Measurements from ENCODE around the gene CNTRL. TPM values are rescaled to one million over a fixed set of nuclear protein-coding genes. Genes with fewer than 3 reads are reported as not detected.
"Not testable (repeated sequence)": the region's sequence is repeated elsewhere in the genome, so short reads cannot be mapped to it uniquely, and the experiment has no call there.

The CNTRL gene
- polyA plus RNA-seq, 3 donors: 27.2 to 37.4 (median 31.1) TPM

DNA sequence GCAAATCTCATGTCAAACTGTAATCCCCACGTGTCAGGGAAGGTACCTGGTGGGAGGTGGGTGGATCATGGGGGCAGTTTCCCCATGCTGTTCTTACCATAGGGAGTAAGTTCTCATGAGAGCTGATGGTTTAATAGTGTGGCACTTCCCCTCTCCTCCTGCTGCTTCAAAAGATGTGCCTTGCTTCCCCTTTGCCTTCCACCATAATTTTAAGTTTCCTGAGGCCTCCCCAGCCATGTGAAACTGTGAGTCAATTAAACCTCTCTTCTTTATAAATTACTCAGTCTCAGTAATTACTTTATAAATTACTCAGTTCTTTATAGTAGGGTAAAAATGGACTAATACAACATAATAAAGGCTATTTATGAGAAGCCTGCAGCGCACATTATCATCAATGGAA, 7.1 kb upstream of the CNTRL start:
- DNase-seq (ENCODE audit: low read depth in 3 of 3, low spot score in 2 of 3): no peak

DNA sequence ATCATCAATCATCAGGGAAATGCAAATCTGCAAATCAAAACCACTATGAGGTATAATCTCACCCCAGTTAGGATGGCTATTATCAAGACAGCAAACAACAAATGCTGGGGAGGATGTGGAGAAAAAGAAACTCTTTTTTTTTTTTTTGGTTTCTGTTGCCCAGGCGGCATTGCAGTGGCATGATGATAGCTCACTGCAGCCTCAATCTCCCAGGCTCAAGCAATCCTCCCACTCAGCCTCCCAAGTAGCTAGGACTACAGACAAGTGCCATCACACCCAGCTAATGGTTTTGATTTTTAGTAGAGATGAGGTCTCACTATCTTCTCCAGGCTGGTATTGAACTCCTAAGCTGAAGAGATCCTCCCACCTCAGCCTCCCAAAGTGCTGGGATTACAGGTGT, 5.4 kb upstream of the CNTRL start:
- DNase-seq (ENCODE audit: low read depth in 3 of 3, low spot score in 2 of 3): no peak

DNA sequence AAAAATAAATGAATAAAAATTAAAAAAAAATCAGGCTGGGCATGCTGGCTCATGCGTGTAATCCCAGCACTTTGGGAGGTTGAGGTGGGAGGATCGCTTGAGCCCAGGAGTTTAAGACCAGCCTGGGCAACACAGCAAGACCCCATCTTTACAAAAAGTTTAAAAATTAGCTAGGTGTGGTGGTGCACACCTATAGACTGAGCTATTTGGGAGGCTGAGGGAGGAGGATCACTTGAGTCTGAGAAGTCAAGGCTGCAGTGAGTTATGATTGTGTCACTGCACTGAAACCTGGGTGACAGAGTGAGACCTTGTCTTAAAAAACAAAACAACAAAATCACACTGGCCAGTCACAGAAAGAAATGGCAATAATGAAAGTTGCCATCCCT, 3.4 kb upstream of the CNTRL start:
- no peak for DNase-seq (ENCODE audit: low read depth in 3 of 3, low spot score in 2 of 3)

DNA sequence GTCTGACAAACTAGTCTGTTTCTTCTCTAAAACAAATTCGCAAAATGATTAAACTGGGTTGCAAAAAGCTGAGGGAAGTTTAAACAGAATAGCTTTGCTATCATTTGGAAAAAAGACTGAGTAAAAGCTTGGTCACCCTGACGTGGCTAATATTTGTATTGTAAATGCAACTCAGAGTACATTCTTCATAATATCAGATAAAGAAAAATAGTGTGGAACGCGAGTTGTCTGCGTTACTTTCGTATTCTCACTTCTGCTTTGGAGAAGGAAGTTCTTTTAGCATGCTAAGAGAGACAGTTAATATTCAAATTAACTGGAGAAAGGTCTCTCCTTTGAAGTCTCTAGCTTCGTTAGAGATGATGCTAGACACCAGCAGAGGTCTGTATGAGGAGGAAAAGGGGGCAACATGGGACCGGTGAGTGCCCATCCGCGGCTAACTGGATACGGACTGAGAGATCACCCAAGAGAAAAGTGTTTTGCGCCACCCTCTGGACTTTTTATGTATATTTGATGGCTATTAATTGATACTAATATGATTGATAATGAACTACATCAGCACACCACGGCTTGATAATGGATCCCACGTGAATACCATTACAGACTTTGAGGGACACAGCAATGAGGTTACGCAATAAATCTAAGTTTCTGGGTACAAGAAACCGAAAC, 2.9 kb upstream of the CNTRL start:
- DNase-seq (ENCODE audit: low read depth in 3 of 3, low spot score in 2 of 3): no peak

DNA sequence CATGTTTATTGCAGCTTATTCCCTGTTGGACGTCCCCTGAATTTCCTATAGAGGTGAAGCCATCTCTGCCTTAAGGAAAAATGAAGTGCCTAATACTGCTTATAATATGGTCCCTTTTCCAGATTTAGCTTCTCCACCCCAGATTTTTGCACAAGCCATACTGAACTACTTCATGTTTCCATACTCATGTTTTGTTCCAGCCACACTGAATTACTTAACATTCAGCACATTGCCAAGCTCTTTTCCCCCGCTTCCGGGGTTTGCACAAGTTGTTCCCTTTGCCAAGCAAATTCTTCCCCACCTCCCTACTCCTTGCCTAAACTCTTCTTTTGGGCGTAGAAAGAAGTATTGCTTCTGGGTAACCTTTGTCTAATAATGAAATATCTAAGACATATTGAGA, 1.7 kb upstream of the CNTRL start:
- no peak for DNase-seq (ENCODE audit: low read depth in 3 of 3, low spot score in 2 of 3)

DNA sequence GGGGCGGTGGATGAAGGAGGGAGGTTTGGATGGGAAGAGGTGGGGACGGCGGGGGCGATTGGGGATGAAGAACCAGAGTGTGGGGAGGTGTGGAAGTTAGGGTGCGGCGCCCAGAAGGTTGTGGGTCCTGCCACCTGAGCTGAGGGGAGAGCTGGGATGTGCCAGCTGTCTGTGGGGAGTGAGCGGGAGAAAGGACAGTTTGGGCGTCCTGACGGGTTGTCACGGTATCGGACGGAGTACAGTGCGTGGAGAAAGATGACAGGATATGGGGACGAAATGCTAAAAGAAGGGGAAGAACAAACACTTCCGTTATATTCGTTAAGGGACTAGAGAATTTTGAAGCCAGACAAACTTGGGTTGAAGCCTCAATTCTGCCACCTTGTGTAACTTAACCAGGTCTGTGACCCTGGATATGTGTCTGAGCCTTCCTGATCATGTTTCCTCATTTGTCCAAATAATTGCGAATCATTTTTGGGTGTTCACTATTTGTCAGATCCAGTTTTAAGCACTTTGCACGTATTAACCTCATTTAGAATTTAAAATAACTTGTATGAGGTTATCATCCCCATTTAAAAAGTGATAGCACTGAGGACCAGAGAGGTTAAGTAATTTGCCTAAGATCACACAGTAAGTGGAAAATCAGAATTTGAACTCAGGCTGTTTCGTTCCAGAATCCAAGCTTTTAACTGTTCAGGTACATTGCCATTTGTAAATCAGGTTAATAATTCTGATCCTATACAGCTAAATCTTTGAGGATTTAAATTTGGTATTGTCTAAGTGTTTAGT, 689 bp downstream of the CNTRL start:
- peak in 2 of 3 donors; percentile 25 to 29 for DNase-seq (ENCODE audit: low read depth in 3 of 3, low spot score in 2 of 3)

DNA sequence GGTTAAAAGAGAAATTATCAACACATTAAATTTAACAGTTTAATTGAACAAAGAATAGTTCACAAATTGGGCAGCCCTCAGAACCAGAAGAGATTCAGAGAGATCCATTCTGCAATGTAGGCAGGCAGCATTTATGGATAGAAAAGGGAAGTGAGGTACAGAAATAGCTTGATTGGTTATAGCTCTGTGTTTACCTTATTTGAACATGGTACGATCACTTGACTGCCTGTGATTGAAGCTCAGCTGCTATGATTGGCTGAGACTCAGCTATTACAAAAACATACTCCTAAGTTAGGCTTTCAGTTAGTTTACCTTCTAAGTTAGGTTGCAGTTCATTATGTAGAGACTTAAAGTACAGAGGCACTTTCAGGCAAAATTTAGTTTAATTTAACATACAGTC, 7.3 kb downstream of the CNTRL start:
- no peak for DNase-seq (ENCODE audit: low read depth in 3 of 3, low spot score in 2 of 3)

DNA sequence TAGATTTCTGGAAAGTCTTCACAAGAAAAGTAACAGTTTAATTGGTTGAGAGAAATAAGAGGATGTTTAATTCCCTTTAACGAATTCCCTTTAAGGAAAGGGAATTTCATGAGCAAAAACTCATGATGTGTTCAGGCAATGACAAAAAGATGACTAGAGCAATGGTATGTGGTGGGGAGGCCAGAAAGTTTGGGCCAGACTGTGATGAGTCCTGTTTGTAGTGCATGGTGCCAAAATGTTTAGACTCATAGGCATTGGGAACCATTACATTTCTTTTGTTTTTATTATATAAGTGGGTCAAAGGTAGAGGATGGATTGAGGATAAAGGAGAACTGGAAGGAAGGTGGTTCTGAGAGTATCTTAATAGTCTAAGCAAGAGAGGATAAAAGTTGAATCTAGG, 10.9 kb downstream of the CNTRL start:
- no peak for DNase-seq (ENCODE audit: low read depth in 3 of 3, low spot score in 2 of 3)

DNA sequence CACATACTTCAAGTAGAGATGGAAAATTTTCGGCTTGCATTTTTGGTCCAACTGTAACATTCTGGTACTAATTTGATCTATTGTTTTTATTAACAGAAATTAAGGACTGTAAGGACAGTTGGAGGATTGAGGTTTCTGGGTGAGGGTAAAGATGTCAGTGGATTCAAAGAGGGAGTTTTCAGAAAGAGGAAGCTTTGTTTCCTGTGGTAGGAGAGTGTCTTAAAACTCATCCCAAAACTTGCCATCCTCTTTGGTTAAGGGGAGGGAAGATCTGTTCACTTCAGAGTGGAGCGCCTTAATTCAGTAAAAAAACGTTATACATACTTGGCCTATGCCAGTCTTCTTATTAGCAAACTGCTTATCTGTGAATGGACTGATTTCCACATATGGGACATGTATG, 13.8 kb downstream of the CNTRL start:
- DNase-seq (ENCODE audit: low read depth in 3 of 3, low spot score in 2 of 3): no peak

DNA sequence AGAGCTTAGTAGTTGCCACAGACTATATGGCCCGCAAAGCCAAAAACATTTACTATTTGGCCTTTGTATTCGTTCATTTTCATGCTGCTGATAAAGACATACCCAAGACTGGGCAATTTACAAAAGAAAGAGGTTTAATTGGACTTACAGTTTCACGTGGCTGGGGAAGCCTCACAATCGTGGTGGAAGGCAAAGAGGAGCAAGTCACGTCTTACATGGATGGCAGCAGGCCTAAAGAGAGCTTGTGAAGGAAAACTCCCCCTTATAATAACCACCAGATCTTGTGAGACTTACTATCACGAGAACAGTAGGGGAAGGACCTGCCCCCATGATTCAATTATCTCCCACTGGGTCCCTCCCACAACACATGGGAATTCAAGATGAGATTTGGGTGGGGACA, 16.0 kb downstream of the CNTRL start:
- not testable (repeated sequence) for DNase-seq (ENCODE audit: low read depth in 3 of 3, low spot score in 2 of 3)

DNA sequence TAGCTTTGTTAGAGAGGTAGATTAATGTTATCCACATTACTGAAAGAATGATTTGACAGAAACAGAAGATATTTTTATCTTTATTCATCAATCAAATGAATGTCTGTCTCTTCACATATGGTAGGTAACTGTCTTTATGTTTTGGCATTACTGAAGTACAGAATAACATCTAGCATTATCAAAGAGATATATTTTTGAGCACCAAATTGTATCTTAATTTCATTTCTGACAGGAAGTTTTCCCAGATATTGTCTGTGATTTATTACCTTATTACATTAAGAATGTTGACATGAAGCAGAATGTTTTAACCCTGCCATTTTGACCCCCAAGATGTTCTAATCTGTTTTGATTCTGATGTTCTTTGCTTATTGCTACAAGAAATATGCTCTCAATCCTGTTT, 20.3 kb downstream of the CNTRL start:
- no peak for DNase-seq (ENCODE audit: low read depth in 3 of 3, low spot score in 2 of 3)

DNA sequence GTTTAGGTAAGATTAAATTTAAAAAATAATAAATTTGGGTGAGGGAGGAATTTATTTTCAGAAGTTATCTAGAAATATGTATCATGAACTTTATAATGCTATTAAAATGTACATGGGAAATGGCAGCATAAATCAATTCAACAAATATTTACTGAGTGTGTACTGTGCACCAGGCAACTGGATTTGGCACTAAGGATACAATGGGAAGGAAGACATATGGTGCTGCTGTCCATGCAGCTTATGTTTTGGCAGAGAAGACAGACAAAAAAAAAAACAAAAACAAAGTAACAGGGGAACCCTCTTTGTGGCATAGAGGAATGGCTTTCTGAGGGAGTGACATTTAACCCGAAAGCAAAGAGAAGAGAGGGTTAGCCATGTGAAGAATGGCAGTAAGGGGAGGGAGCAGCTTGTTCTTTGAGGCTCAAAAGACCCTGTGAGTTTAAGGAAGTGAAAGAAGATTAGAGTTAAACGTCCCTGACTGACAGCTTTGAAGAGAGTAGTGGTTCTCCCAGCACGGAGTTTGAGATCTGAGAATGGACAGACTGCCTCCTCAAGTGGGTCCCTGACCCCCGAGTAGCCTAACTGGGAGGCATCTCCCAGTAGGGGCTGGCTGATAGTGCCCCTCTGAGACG, 23.9 kb downstream of the CNTRL start:
- no peak for DNase-seq (ENCODE audit: low read depth in 3 of 3, low spot score in 2 of 3)

DNA sequence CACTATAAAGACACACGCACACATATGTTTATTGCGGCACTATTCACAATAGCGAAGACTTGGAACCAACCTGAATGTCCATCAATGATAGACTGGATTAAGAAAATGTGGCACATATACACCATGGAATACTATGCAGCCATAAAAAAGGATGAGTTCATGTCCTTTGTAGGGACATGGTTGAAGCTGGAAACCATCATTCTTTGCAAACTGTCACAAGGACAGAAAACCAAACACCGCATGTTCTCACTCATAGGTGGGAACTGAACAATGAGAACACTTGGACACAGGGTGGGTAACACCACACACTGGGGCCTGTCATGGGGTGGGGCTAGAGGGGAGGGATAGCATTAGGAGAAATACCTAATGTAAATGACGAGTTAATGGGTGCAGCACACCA, 29.3 kb downstream of the CNTRL start:
- not testable (repeated sequence) for DNase-seq (ENCODE audit: low read depth in 3 of 3, low spot score in 2 of 3)

DNA sequence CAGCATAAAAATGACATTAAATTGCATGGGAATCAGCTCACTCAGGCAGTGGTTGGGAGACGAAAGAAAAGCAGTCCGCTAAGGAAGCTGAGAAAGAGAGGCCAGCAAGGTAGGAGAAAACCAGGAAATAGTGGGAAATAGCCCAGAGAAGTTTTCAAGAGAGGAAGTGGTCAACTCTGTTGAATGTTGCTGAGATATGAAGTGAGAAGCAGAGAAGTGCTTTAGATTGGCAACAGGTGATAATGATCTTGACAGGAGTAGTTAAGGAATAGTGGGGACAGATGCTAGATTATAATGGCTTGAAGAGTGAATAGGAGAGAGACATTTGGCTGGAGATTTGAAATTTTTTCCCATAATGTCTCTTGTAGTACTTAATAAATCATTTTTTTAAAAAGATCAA, 30.8 kb downstream of the CNTRL start:
- no peak for DNase-seq (ENCODE audit: low read depth in 3 of 3, low spot score in 2 of 3)

DNA sequence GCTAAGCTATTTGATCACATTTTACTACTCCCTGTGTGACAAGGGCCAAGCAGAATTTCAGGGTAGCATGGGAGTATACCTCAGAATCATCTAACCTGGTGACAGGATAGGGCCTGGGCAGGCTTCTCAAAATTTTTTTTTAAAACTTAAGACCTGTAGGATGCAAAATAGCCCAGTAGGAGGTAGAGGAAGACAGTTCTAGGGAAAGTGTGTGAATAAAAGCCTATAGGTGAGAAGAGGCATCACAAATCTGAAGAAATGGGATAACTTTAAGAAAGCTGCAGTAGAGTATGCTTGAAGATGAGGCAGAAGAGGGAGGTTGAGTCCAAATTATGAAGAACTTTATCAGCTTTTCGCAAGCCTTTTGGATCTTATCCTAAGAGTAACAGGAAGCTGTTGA, 32.3 kb downstream of the CNTRL start:
- no peak for DNase-seq (ENCODE audit: low read depth in 3 of 3, low spot score in 2 of 3)

DNA sequence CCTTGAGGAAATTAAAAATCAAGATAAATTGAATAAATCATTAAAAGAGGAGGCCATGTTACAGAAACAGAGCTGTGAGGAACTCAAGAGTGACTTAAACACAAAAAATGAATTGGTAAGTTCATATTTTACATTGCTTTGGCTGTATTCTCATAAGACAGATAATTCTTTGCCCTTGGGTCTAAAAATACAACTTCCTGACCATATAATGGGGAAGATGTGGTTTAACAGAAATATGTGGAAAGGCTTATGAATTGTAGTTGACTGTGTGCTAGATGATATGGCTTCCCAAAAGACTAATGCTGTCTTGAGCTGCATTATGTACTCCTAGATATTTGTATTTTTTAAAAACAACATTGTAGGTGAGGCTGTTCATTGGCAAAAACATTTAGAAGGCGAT, 33.1 kb downstream of the CNTRL start:
- DNase-seq (ENCODE audit: low read depth in 3 of 3, low spot score in 2 of 3): no peak

DNA sequence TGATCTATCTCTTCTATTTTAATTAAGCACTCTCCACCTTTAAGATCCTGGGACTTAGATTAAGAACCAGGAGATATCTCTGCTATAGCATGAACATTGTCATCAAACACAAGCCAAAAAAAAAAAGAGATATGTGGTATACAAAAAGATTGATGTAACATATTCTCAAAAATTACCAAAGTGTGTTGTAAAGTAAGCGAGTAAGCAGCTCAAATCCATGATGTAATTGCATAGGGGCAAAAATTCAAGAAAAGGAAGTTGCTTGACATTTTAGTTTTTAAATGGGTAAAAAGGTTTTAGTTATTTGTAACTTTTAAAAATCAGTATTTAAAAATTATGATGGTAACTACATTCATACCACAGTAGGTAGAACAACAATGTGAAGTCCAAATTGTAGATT, 40.7 kb downstream of the CNTRL start:
- DNase-seq (ENCODE audit: low read depth in 3 of 3, low spot score in 2 of 3): no peak

DNA sequence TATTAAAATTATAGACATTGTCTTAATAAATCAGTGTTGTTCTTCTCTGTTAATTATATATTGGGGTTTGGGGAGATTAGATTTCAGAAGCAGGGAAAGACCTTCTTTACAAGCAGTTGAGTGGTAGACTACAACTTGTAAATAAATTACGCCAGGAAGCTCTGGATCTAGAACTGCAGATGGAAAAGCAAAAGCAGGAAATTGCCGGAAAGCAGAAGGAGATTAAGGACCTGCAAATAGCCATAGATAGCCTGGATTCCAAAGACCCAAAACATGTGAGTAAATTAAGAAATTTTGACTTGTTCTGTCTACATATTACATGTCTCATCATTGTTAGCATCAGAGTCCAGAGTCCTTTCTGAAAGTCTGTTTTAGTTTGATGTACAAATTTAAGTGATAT, 43.5 kb downstream of the CNTRL start:
- DNase-seq (ENCODE audit: low read depth in 3 of 3, low spot score in 2 of 3): no peak

DNA sequence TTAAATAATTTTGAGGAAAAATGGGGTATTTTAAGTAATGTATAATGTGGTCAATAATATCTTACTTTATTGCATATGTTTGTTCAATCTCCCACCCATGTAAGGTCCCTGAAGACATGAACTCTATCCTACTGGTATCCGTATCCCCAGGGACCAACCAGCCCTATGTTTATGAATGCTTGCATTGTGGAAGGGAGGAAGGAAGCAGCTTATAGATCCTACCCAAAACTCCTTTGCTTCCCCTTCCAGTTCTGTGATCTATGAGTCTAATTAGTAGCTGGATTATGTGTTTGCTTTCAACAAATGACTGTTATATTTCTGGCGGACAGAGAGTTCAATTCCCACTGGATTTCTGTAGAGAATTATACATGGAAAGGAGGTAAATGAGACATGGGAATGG, 45.6 kb downstream of the CNTRL start:
- DNase-seq (ENCODE audit: low read depth in 3 of 3, low spot score in 2 of 3): no peak

DNA sequence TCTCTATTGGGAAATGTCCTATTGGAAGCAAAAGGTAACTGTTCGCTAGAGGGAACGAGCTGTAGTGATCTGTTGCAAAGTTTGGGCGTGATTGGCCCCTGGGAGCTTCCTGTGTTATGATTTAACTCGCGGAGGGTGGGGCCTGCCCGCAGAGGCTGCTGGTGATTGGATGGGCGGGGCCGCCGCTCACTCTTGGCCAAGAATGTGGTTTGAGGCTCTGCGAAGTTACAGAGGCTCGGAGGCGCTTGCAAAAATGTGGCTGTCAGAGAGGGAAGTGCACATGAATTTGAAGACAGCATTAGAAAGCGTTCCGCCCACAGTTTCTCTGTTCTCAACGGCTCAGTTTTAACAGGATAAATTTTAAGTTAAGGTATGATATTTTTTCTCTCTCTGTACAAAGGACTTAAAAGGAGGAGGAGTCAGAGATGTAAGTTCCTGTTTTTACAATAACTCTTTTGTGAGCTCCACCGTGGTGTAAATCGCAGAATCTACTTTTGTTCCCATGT, 46.9 kb downstream of the CNTRL start:
- peak; percentile 80 to 90 (median 81) for DNase-seq (ENCODE audit: low read depth in 3 of 3, low spot score in 2 of 3)

DNA sequence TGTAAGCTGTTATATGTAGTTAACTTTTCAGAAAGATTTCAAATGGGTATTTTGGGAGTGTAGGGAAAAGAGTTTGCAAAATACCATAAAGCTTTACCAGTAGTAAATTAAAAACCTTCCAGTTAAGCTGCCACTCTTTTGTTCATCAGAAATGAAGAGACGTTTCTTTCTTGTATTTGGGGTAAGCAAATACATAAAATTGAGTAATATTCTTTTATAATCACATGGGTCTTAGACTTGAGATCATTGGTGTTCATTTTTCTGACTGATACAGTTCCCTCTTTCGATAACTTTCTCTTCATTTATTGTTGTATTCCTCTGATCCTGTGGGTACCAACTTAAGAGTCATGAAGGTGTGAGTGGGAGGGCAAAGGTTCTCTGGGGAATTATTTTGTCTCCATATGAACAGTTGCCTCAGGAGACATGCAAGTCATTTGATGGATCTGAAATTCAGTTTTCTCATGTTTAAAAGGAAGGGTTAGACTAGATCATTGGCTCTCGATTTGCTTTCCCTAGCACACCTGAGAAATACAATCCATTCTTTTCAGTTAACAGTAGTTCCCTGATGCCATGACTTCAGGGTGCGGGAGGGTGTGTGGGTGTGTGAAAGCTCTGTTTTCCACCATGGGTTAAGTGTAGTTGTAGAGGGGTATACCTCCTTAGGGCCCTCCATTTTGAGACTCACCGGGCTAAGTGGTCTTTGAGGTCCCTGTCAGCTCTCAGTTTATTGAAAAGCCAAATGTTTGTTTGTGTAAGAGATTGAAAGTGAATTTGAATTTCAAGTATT, 47.7 kb downstream of the CNTRL start:
- DNase-seq (ENCODE audit: low read depth in 3 of 3, low spot score in 2 of 3): no peak

Measured in right renal cortex interstitium (tissue), 3 donors.